Measurements from ENCODE around the gene MYL4. TPM values are rescaled to one million over a fixed set of nuclear protein-coding genes. Genes with fewer than 3 reads are reported as not detected.

MYL4 gene
- polyA plus RNA-seq, 1 experiment: 0.21 TPM

DNA sequence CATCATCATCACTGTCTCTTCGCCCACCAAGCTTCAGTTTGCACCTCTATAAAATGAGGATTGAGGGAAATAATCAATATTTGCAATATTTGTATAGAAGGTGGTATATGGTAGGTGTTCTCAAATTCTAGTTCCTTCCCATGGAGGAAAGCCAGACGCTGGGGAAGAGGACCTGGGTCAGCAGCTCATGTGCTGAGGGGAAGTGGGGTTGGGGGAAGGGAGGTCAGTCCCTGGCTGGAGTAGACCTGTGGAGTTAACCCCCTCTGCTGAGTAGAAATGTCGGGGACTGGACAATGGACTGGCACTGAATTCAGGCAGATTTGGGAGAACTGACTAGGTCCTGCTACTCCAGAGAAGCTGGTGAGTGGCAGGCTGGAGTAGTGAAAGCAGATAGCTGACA is 31.7 kb downstream of the MYL4 start:
- TF ChIP-seq, protein P1, sequence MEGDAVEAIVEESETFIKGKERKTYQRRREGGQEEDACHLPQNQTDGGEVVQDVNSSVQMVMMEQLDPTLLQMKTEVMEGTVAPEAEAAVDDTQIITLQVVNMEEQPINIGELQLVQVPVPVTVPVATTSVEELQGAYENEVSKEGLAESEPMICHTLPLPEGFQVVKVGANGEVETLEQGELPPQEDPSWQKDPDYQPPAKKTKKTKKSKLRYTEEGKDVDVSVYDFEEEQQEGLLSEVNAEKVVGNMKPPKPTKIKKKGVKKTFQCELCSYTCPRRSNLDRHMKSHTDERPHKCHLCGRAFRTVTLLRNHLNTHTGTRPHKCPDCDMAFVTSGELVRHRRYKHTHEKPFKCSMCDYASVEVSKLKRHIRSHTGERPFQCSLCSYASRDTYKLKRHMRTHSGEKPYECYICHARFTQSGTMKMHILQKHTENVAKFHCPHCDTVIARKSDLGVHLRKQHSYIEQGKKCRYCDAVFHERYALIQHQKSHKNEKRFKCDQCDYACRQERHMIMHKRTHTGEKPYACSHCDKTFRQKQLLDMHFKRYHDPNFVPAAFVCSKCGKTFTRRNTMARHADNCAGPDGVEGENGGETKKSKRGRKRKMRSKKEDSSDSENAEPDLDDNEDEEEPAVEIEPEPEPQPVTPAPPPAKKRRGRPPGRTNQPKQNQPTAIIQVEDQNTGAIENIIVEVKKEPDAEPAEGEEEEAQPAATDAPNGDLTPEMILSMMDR (IDR thresholded peaks at IDR 0.05; ENCODE audit: insufficient read depth, low read depth, low read length): no peak
- H3K4me3 ChIP-seq (ENCODE audit: low read depth, low read length): no peak overlapping the region
- DNase-seq (ENCODE audit: low read depth): no peak
- H3K27me3 ChIP-seq (ENCODE audit: control insufficient read depth, insufficient read depth, low read length): no peaks in the 10 kb centered on the region
- POLR2A ChIA-PET: no interaction called here
- CTCF ChIA-PET: interaction anchor here (0.7 to 2.2 kb wide), 4 partner anchors 9 to 75 kb away, joined by 3 to 11 read pairs (median 5); no protein-coding TSS in a partner anchor
- no peaks in the 10 kb centered on the region for H3K36me3 ChIP-seq (ENCODE audit: control insufficient read depth, insufficient read depth, low read length)

DNA sequence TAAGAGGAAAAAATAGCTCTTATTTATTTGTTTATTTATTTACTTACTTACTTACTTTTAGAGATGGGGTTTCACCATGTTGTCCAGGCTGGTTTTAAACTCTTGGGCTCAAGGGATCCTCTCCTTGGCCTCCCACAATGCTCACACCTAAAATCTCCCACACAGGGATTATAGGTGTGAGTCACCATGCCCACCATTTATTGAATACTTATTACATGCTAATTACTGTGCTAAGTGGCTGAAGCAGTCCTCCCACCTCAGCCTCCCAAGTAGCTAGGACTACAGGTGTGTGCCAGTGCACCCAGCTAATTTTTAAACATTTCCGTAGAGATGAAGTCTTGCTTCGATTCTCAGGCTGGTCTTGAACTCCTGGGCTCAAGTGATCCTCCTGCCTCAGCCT is 33.5 kb downstream of the MYL4 start:
- no peaks in the 10 kb centered on the region for H3K36me3 ChIP-seq (ENCODE audit: control insufficient read depth, insufficient read depth, low read length)
- ChIA-PET POLR2A (no interaction called here), CTCF (interaction anchor here (0.8 to 2.5 kb wide), 5 partner anchors 11 to 65 kb away, joined by 3 to 7 read pairs (median 3); partner anchors contain the start of gene ITGB3)
- no peaks in the 10 kb centered on the region for H3K27me3 ChIP-seq (ENCODE audit: control insufficient read depth, insufficient read depth, low read length)
- TF ChIP-seq, protein P1 (IDR thresholded peaks at IDR 0.05; ENCODE audit: insufficient read depth, low read depth, low read length): no peak
- no peak for DNase-seq (ENCODE audit: low read depth)
- H3K4me3 ChIP-seq (ENCODE audit: low read depth, low read length): no peak overlapping the region

DNA sequence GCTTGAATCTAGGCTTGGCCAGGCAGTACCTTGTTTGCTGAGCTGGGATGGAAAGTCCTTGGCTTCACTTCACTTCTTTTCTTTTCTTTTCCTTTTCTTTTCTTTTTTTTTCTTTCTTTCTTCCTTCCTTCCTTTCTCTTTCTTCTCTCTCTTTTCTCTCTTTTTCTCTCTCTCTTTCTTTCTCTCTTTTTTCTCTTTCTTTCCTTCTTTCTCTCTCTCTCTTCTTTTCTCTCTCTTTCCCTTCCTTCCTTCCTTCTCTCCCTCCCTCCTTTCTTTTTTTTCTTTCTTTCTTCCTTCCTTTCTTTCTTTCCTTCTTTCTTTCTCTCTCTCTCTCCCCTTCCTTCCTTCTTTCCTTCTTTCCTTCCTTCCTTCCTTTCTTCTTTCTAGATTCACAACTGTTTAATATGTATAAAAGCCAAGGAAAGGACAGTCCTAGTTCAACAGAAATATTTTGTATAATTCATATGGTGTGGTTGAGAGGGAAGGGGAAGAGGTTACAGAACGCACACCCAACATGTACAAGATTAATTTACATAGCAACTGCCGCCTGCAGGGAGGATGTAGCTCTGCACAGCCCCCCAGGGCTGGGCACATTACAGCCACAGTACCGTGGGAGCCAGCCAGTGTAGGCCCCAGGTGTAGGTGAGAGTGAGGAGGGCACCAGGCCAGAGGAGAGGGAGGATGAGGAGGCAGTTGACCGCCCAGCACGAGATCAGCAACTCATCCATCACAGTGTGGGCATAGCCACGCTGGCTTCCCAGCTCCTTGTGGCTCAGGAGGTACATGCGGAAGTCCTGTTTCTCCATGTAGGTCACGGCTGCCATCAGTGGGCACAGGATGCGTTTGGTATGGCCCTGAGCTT is 34.8 kb downstream of the MYL4 start:
- TF ChIP-seq, protein P1 (IDR thresholded peaks at IDR 0.05; ENCODE audit: insufficient read depth, low read depth, low read length): no peak
- Histone ChIP-seq H3K27me3 (ENCODE audit: control insufficient read depth, insufficient read depth, low read length) (no peaks in the 10 kb centered on the region), H3K4me3 (ENCODE audit: low read depth, low read length) (no peak overlapping the region), H3K36me3 (ENCODE audit: control insufficient read depth, insufficient read depth, low read length) (no peaks in the 10 kb centered on the region)
- DNase-seq (ENCODE audit: low read depth): no peak
- POLR2A ChIA-PET: no interaction called here
- CTCF ChIA-PET: interaction anchor here (0.6 to 2.5 kb wide), 5 partner anchors 10 to 72 kb away, joined by 3 to 7 read pairs (median 3); partner anchors contain the start of gene ITGB3

DNA sequence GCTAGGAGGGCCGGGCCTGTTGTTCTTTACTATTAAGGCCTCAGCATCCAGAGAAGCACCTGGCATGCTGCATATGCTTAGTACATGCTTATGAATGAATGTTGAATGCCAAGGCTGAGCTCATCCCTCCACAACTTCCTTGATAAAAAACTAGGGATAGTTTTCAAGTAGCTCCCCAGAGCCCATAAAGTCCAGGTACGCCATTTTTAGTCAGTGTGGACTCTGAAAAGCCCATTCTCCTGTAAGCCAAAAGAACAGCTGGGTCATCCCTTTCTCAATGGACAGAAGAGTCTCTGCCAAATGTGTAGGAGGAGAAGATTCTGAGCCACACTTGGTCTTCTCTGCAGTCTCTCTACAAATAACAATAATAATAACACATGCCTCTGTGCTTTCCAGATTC is 35.5 kb downstream of the MYL4 start:
- no peaks in the 10 kb centered on the region for H3K36me3 ChIP-seq (ENCODE audit: control insufficient read depth, insufficient read depth, low read length)
- CTCF ChIA-PET: interaction anchor here (0.9 to 2.5 kb wide), 3 partner anchors 9 to 16 kb away, joined by 3 to 7 read pairs (median 3); partner anchors contain the start of gene ITGB3
- no peak for DNase-seq (ENCODE audit: low read depth)
- TF ChIP-seq, protein P1 (IDR thresholded peaks at IDR 0.05; ENCODE audit: insufficient read depth, low read depth, low read length): no peak
- no peak overlapping the region for H3K4me3 ChIP-seq (ENCODE audit: low read depth, low read length)
- no peaks in the 10 kb centered on the region for H3K27me3 ChIP-seq (ENCODE audit: control insufficient read depth, insufficient read depth, low read length)
- POLR2A ChIA-PET: no interaction called here

DNA sequence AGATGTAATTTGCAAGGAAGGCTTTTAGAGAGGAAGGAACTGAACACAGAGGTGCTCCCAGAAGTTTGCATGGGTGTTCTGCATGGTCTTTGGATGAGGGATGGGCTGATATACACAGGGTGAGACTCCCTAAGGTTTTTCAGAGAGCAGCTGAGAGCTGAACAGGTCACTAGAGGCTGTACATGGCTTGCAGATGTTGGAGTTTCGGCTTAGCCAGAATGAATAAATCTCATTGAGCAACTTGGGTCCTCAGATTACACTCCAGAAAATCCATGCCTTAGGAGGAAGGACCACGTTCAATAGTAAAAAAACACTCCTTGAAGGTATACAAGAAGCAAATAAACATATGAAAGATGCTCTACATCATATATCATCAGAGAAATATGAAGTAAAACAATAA is 37.0 kb downstream of the MYL4 start:
- ChIA-PET POLR2A (no interaction called here), CTCF (interaction anchor here (1.3 kb wide), 2 partner anchors 17 to 69 kb away, joined by 3 to 5 read pairs; no protein-coding TSS in a partner anchor)
- H3K27me3 ChIP-seq (ENCODE audit: control insufficient read depth, insufficient read depth, low read length): no peaks in the 10 kb centered on the region
- H3K4me3 ChIP-seq (ENCODE audit: low read depth, low read length): no peak overlapping the region
- no peak for DNase-seq (ENCODE audit: low read depth)
- no peaks in the 10 kb centered on the region for H3K36me3 ChIP-seq (ENCODE audit: control insufficient read depth, insufficient read depth, low read length)
- TF ChIP-seq, protein P1 (IDR thresholded peaks at IDR 0.05; ENCODE audit: insufficient read depth, low read depth, low read length): no peak
